ENCODE data around the gene CAMSAP2. TPM values are rescaled to one million over a fixed set of nuclear protein-coding genes. Genes with fewer than 3 reads are reported as not detected.

CAMSAP2 gene
- total RNA-seq, 1 experiment from 2014 or later = 30.3 TPM

- no TSS peak for BruUV-seq (replicated peaks)
- DNase-seq = no peak
- Mint-ChIP-seq H3K27me3 (ENCODE audit: unreplicated experiment) (no peaks in the 10 kb centered on the region), H3K27ac (ENCODE audit: unreplicated experiment) (no peak overlapping the region), H3K4me3 (ENCODE audit: low read depth, unreplicated experiment) (no peak overlapping the region), H3K4me1 (ENCODE audit: low read depth, unreplicated experiment) (no peaks in the 10 kb centered on the region), H3K36me3 (ENCODE audit: insufficient read depth, unreplicated experiment) (no peaks in the 10 kb centered on the region), H3K9me3 (ENCODE audit: low read depth, unreplicated experiment) (peaks cover 4% of the 10 kb centered on the region)
- intact Hi-C loops (cut with micrococcal nuclease; ENCODE audit: unreplicated experiment) = no loop called here
- no peak for TF ChIP-seq CTCF (IDR thresholded peaks at IDR 0.05; ENCODE audit: unreplicated experiment)
- CTCF ChIA-PET = no interaction called here
These were observed 55.0 kb downstream of the CAMSAP2 start for GRCh38 chr1:200793677-200794076.

GRCh38 chr1:200794506-200795065, 55.9 kb downstream of the CAMSAP2 start:
- Mint-ChIP-seq H3K4me3 (ENCODE audit: low read depth, unreplicated experiment) (no peak overlapping the region), H3K36me3 (ENCODE audit: insufficient read depth, unreplicated experiment) (no peaks in the 10 kb centered on the region), H3K4me1 (ENCODE audit: low read depth, unreplicated experiment) (no peaks in the 10 kb centered on the region), H3K27ac (ENCODE audit: unreplicated experiment) (no peak overlapping the region), H3K9me3 (ENCODE audit: low read depth, unreplicated experiment) (peaks cover 4% of the 10 kb centered on the region), H3K27me3 (ENCODE audit: unreplicated experiment) (no peaks in the 10 kb centered on the region)
- no peak for DNase-seq
- TF ChIP-seq CTCF (IDR thresholded peaks at IDR 0.05; ENCODE audit: unreplicated experiment) = no peak
- BruUV-seq (replicated peaks) = no TSS peak
- CTCF ChIA-PET = no interaction called here
- intact Hi-C loops (cut with micrococcal nuclease; ENCODE audit: unreplicated experiment) = no loop called here

- Mint-ChIP-seq H3K4me1 (ENCODE audit: low read depth, unreplicated experiment) (no peaks in the 10 kb centered on the region), H3K4me3 (ENCODE audit: low read depth, unreplicated experiment) (no peak overlapping the region), H3K9me3 (ENCODE audit: low read depth, unreplicated experiment) (peaks cover 4% of the 10 kb centered on the region), H3K27ac (ENCODE audit: unreplicated experiment) (no peak overlapping the region), H3K36me3 (ENCODE audit: insufficient read depth, unreplicated experiment) (no peaks in the 10 kb centered on the region), H3K27me3 (ENCODE audit: unreplicated experiment) (no peaks in the 10 kb centered on the region)
- DNase-seq = no peak
- intact Hi-C loops (cut with micrococcal nuclease; ENCODE audit: unreplicated experiment) = no loop called here
- BruUV-seq (replicated peaks) = no TSS peak
- CTCF ChIA-PET = interaction anchor here (1.0 kb wide), 1 partner anchor 236 kb away, joined by 3 read pairs; no protein-coding TSS in a partner anchor
- TF ChIP-seq CTCF (IDR thresholded peaks at IDR 0.05; ENCODE audit: unreplicated experiment) = no peak
These were observed 56.5 kb downstream of the CAMSAP2 start for GRCh38 chr1:200795156-200795555.

GRCh38 chr1:200802042-200802441, 63.3 kb downstream of the CAMSAP2 start:
- H3K9me3 Mint-ChIP-seq (ENCODE audit: low read depth, unreplicated experiment) = no peaks in the 10 kb centered on the region
- no peak overlapping the region for H3K4me3 Mint-ChIP-seq (ENCODE audit: low read depth, unreplicated experiment)
- BruUV-seq (replicated peaks) = no TSS peak
- no peak for TF ChIP-seq CTCF (IDR thresholded peaks at IDR 0.05; ENCODE audit: unreplicated experiment)
- no peak for DNase-seq
- H3K27ac Mint-ChIP-seq (ENCODE audit: unreplicated experiment) = no peak overlapping the region
- intact Hi-C loops (cut with micrococcal nuclease; ENCODE audit: unreplicated experiment) = loop anchor here (2.0 kb wide), 2 partner anchors 61 to 243 kb away; no protein-coding TSS in a partner anchor
- H3K4me1 Mint-ChIP-seq (ENCODE audit: low read depth, unreplicated experiment) = peaks cover 8% of the 10 kb centered on the region
- CTCF ChIA-PET = interaction anchor here (0.9 to 1.6 kb wide), 2 partner anchors 132 to 180 kb away, joined by 4 to 5 read pairs; partner anchors contain the start of gene DDX59
- H3K36me3 Mint-ChIP-seq (ENCODE audit: insufficient read depth, unreplicated experiment) = no peaks in the 10 kb centered on the region
- no peaks in the 10 kb centered on the region for H3K27me3 Mint-ChIP-seq (ENCODE audit: unreplicated experiment)

Data from Calu3 (cell line).